Activated T-helper 9 cell treated with anti-CD3 and anti-CD28 coated beads, Interleukin-2, amount 50 U/mL, for 16 hours (primary cell): ENCODE measurements around the gene BNC2.

Experiments
- DNase-seq: peaks from one replicate; pipeline ENCODE4 v3.0.0-alpha.2; 2020; ENCODE audit warnings: low read depth

Gene BNC2

GRCh38 chr9:16715404-16715803 lies 155.1 kb downstream of the BNC2 start:
- no peak for DNase-seq

GRCh38 chr9:16712787-16713186 lies 157.7 kb downstream of the BNC2 start:
- DNase-seq = no peak

- DNase-seq = no peak
Measured at GRCh38 chr9:16710888-16711287, 159.6 kb downstream of the BNC2 start.

- DNase-seq = no peak
Measured at GRCh38 chr9:16709924-16710323, 160.5 kb downstream of the BNC2 start.

GRCh38 chr9:16708656-16709435 lies 161.6 kb downstream of the BNC2 start:
- DNase-seq = no peak

GRCh38 chr9:16705111-16705604 lies 165.3 kb downstream of the BNC2 start:
- no peak for DNase-seq

- no peak for DNase-seq
Measured at GRCh38 chr9:16704116-16705110, 166.1 kb downstream of the BNC2 start.

- no peak for DNase-seq
Measured at GRCh38 chr9:16701347-16701746, 169.1 kb downstream of the BNC2 start.

- no peak for DNase-seq
Measured at GRCh38 chr9:16693616-16694015, 176.9 kb downstream of the BNC2 start.

GRCh38 chr9:16690628-16691027 lies 179.8 kb downstream of the BNC2 start:
- no peak for DNase-seq

- DNase-seq = no peak
Measured at GRCh38 chr9:16690205-16690604, 180.3 kb downstream of the BNC2 start.

GRCh38 chr9:16689351-16689938 lies 181.0 kb downstream of the BNC2 start:
- no peak for DNase-seq

- DNase-seq = no peak
Measured at GRCh38 chr9:16688814-16689213, 181.7 kb downstream of the BNC2 start.

GRCh38 chr9:16687678-16688369 lies 182.6 kb downstream of the BNC2 start:
- DNase-seq = no peak

GRCh38 chr9:16683326-16683725 lies 187.1 kb downstream of the BNC2 start:
- no peak for DNase-seq

- no peak for DNase-seq
Measured at GRCh38 chr9:16682273-16682672, 188.2 kb downstream of the BNC2 start.

- DNase-seq = no peak
Measured at GRCh38 chr9:16681652-16681987, 188.8 kb downstream of the BNC2 start.

- no peak for DNase-seq
Measured at GRCh38 chr9:16680975-16681651, 189.4 kb downstream of the BNC2 start.

- no peak for DNase-seq
Measured at GRCh38 chr9:16680541-16680940, 189.9 kb downstream of the BNC2 start.

GRCh38 chr9:16679327-16679821 lies 191.1 kb downstream of the BNC2 start:
- no peak for DNase-seq

GRCh38 chr9:16676519-16676918 lies 194.0 kb downstream of the BNC2 start:
- DNase-seq = no peak
